Measurements from ENCODE around the gene RAI14.
"Not testable (repeated sequence)": the region's sequence is repeated elsewhere in the genome, so short reads cannot be mapped to it uniquely, and the experiment has no call there.

RAI14 gene

GRCh38 chr5:34822956-34823715 is 167.0 kb downstream of the RAI14 start:
- H3K4me2 ChIP-seq (ENCODE audit: low read length): no peak overlapping the region
- no peaks in the 10 kb centered on the region for H3K9me3 ChIP-seq (ENCODE audit: control insufficient read depth, insufficient read depth, low read length)
- no peaks in the 10 kb centered on the region for H3K9me2 ChIP-seq (replicated peaks; ENCODE audit: control insufficient read depth, low read length)
- no peaks in the 10 kb centered on the region for H3K36me3 ChIP-seq (ENCODE audit: control insufficient read depth, low read length)
- H3K27ac ChIP-seq (ENCODE audit: low read depth, low read length): no peak overlapping the region
- H3K79me2 ChIP-seq (ENCODE audit: control insufficient read depth, low read length): no peaks in the 10 kb centered on the region
- TF ChIP-seq CTCF (IDR thresholded peaks at IDR 0.05; ENCODE audit: low read depth, low read length, poor library complexity, severe bottlenecking) (no peak), EZH2phosphoT487 (IDR thresholded peaks at IDR 0.05; ENCODE audit: borderline replicate concordance, low read length) (no peak)
- H4K20me1 ChIP-seq (ENCODE audit: control insufficient read depth, insufficient read depth, low read depth, low read length): no peaks in the 10 kb centered on the region
- H3K27me3 ChIP-seq (ENCODE audit: control insufficient read depth, low read length): no peaks in the 10 kb centered on the region
- no peaks in the 10 kb centered on the region for H3F3A ChIP-seq (ENCODE audit: control insufficient read depth, insufficient read depth)
- H3K4me1 ChIP-seq (ENCODE audit: control insufficient read depth, low read length): 0 out of 2 replicates have a peak, but pooled peaks cover 3% of the 10 kb centered on the region
- no peak overlapping the region for H3K4me3 ChIP-seq (ENCODE audit: low read length)

GRCh38 chr5:34826347-34826746 is 170.2 kb downstream of the RAI14 start:
- Histone ChIP-seq H3K27ac (ENCODE audit: low read depth, low read length) (no peak overlapping the region), H3K27me3 (ENCODE audit: control insufficient read depth, low read length) (no peaks in the 10 kb centered on the region), H3K4me3 (ENCODE audit: low read length) (no peak overlapping the region), H3F3A (ENCODE audit: control insufficient read depth, insufficient read depth) (no peaks in the 10 kb centered on the region), H3K4me2 (ENCODE audit: low read length) (no peak overlapping the region), H3K9me3 (ENCODE audit: control insufficient read depth, insufficient read depth, low read length) (no peaks in the 10 kb centered on the region), H3K79me2 (ENCODE audit: control insufficient read depth, low read length) (no peaks in the 10 kb centered on the region), H4K20me1 (ENCODE audit: control insufficient read depth, insufficient read depth, low read depth, low read length) (no peaks in the 10 kb centered on the region), H3K36me3 (ENCODE audit: control insufficient read depth, low read length) (no peaks in the 10 kb centered on the region), H3K9me2 (replicated peaks; ENCODE audit: control insufficient read depth, low read length) (no peaks in the 10 kb centered on the region), H3K4me1 (ENCODE audit: control insufficient read depth, low read length) (0 out of 2 replicates have a peak, but pooled peaks cover 3% of the 10 kb centered on the region)
- TF ChIP-seq EZH2phosphoT487 (IDR thresholded peaks at IDR 0.05; ENCODE audit: borderline replicate concordance, low read length) (no peak), CTCF (IDR thresholded peaks at IDR 0.05; ENCODE audit: low read depth, low read length, poor library complexity, severe bottlenecking) (no peak)

- Histone ChIP-seq H3K27ac (ENCODE audit: low read depth, low read length) (no peak overlapping the region), H3K27me3 (ENCODE audit: control insufficient read depth, low read length) (peaks cover 3% of the 10 kb centered on the region; the same call in 1 of the 2 replicates), H3K4me1 (ENCODE audit: control insufficient read depth, low read length) (0 out of 2 replicates have a peak, but pooled peaks cover 3% of the 10 kb centered on the region), H3K36me3 (ENCODE audit: control insufficient read depth, low read length) (no peaks in the 10 kb centered on the region), H3F3A (ENCODE audit: control insufficient read depth, insufficient read depth) (no peaks in the 10 kb centered on the region), H4K20me1 (ENCODE audit: control insufficient read depth, insufficient read depth, low read depth, low read length) (no peaks in the 10 kb centered on the region), H3K79me2 (ENCODE audit: control insufficient read depth, low read length) (no peaks in the 10 kb centered on the region), H3K4me2 (ENCODE audit: low read length) (no peak overlapping the region), H3K9me3 (ENCODE audit: control insufficient read depth, insufficient read depth, low read length) (no peaks in the 10 kb centered on the region), H3K9me2 (replicated peaks; ENCODE audit: control insufficient read depth, low read length) (no peaks in the 10 kb centered on the region), H3K4me3 (ENCODE audit: low read length) (no peak overlapping the region)
- no peak for TF ChIP-seq CTCF (IDR thresholded peaks at IDR 0.05; ENCODE audit: low read depth, low read length, poor library complexity, severe bottlenecking)
- TF ChIP-seq EZH2phosphoT487 (IDR thresholded peaks at IDR 0.05; ENCODE audit: borderline replicate concordance, low read length): no peak
Measured at GRCh38 chr5:34827588-34828506, 171.7 kb downstream of the RAI14 start.

GRCh38 chr5:34830827-34831226 is 174.7 kb downstream of the RAI14 start:
- H3K79me2 ChIP-seq (ENCODE audit: control insufficient read depth, low read length); H3K36me3 ChIP-seq (ENCODE audit: control insufficient read depth, low read length); H3K27me3 ChIP-seq (ENCODE audit: control insufficient read depth, low read length); H3K9me2 ChIP-seq (replicated peaks; ENCODE audit: control insufficient read depth, low read length); H3K9me3 ChIP-seq (ENCODE audit: control insufficient read depth, insufficient read depth, low read length); H3K27ac ChIP-seq (ENCODE audit: low read depth, low read length); H3K4me1 ChIP-seq (ENCODE audit: control insufficient read depth, low read length); H3K4me2 ChIP-seq (ENCODE audit: low read length); H3K4me3 ChIP-seq (ENCODE audit: low read length); H3F3A ChIP-seq (ENCODE audit: control insufficient read depth, insufficient read depth); H4K20me1 ChIP-seq (ENCODE audit: control insufficient read depth, insufficient read depth, low read depth, low read length): not testable (repeated sequence)
